Endothelial cell of umbilical vein (primary cell): ENCODE data around the gene MAP2K5. TPM values are rescaled to one million over a fixed set of nuclear protein-coding genes. Genes with fewer than 3 reads are reported as not detected.

Experiments
- BruUV-seq: library from RNA; stranded (reverse); fragments of 400-500 nt; replicated peaks from 2 replicates; lab custom pipeline; 2021; lab: Mats Ljungman, UMichigan
- CTCF ChIA-PET: fragments of 300-600, 350-600 bp; sonication (Branson Sonifier 250); formaldehyde crosslinking; loops from one replicate; lab custom pipeline; 2021; ENCODE audit warnings: antibody characterized with exemption, inconsistent platforms; lab: Charles Lee
- POLR2A ChIA-PET: fragments of 300-600, 350-600 bp; sonication (Branson Sonifier 250); formaldehyde crosslinking; loops from one replicate; lab custom pipeline; 2021; ENCODE audit warnings: antibody characterized with exemption, inconsistent platforms; lab: Charles Lee
- DNase-seq: peaks from one replicate; pipeline ENCODE4 v3.0.0-alpha.2; 2011; ENCODE audit warnings: low read depth, low spot score
- FAIRE-seq: peaks from 2 replicates; lab custom pipeline; 2011; peaks lifted over from hg19 to GRCh38; lab: Jason Lieb, UNC
- H2AFZ ChIP-seq: 2 replicates; pipeline ENCODE4 v1.6.0; 2012; ENCODE audit warnings: low read depth, low read length, control low read depth, inconsistent platforms
- H3K27ac ChIP-seq: 2 replicates; pipeline ENCODE4 v1.5.1; 2011; ENCODE audit warnings: low read depth, mild to moderate bottlenecking, control low read depth, low read length, moderate library complexity; ENCODE audit not compliant: insufficient read depth
- H3K27me3 ChIP-seq, 2 experiments: 2 replicates each; pipeline versions ENCODE4 v1.6.0 to v1.6.1; 2011; ENCODE audit warnings: low read length in 2 of 2, mixed read lengths in 1 of 2; ENCODE audit not compliant: control insufficient read depth in 2 of 2, insufficient read depth in 2 of 2
- H3K36me3 ChIP-seq, 2 experiments: 2 replicates in 1 of 2; 3 replicates in 1 of 2; pipeline ENCODE4 v1.5.1; 2011; ENCODE audit warnings: low read length in 2 of 2, mild to moderate bottlenecking in 1 of 2, moderate library complexity in 1 of 2; ENCODE audit not compliant: control insufficient read depth in 2 of 2, insufficient read depth in 2 of 2; ENCODE audit errors: extremely low read depth in 1 of 2
- H3K4me1 ChIP-seq: 3 replicates; pipeline ENCODE4 v1.5.1; 2011; ENCODE audit warnings: mild to moderate bottlenecking, low read length; ENCODE audit not compliant: control insufficient read depth, insufficient read depth; ENCODE audit errors: extremely low read depth
- H3K4me2 ChIP-seq: 2 replicates; pipeline ENCODE4 v1.6.1; 2011; ENCODE audit warnings: low read length, control low read depth, mixed read lengths; ENCODE audit not compliant: insufficient read depth
- H3K4me3 ChIP-seq, 3 experiments: fragments of 200-600 bp in 1 of 3; sonication (generic), shearing (Covaris generic) in 1 of 3; replicated peaks in 1 of 3; 2 replicates each; pipeline ENCODE4 v1.5.1; 2011 to 2016; ENCODE audit warnings: control low read depth in 3 of 3, low read length in 3 of 3, mild to moderate bottlenecking in 2 of 3, inconsistent platforms in 1 of 3, low read depth in 1 of 3, moderate library complexity in 1 of 3; ENCODE audit not compliant: insufficient read depth in 1 of 3
- H3K79me2 ChIP-seq: 2 replicates; pipeline ENCODE4 v1.6.0; 2012; ENCODE audit warnings: low read length, inconsistent platforms; ENCODE audit not compliant: control insufficient read depth, insufficient read depth
- H3K9ac ChIP-seq: replicated peaks from 2 replicates; pipeline ENCODE3; 2011; ENCODE audit warnings: low read length, control low read depth; ENCODE audit not compliant: insufficient read depth; ENCODE audit errors: extremely low read depth
- H3K9me1 ChIP-seq: replicated peaks from 3 replicates; pipeline ENCODE4 v1.6.0; 2011; ENCODE audit warnings: mild to moderate bottlenecking, low read length; ENCODE audit not compliant: control insufficient read depth, insufficient read depth; ENCODE audit errors: extremely low read depth
- H3K9me3 ChIP-seq: replicated peaks from 2 replicates; pipeline ENCODE4 v1.5.1; 2012; ENCODE audit warnings: low read length, inconsistent platforms; ENCODE audit not compliant: control insufficient read depth, insufficient read depth
- H4K20me1 ChIP-seq: replicated peaks from 2 replicates; pipeline ENCODE3; 2011; ENCODE audit warnings: mild to moderate bottlenecking, low read length; ENCODE audit not compliant: control insufficient read depth, insufficient read depth; ENCODE audit errors: extremely low read depth
- CTCF ChIP-seq, 2 donors: IDR thresholded peaks; 1 replicate in 1 of 2; 2 replicates in 1 of 2; pipeline ENCODE4 v1.5.1; 2011; ENCODE audit warnings: low read length in 2 of 2, mild to moderate bottlenecking in 2 of 2, moderate library complexity in 2 of 2, control low read depth in 1 of 2, inconsistent platforms in 1 of 2, low read depth in 1 of 2; ENCODE audit not compliant: insufficient read depth in 1 of 2; ENCODE audit errors: extremely low read depth in 1 of 2
- EZH2 ChIP-seq: IDR thresholded peaks from 2 replicates; pipeline ENCODE4 v1.6.1; 2012; ENCODE audit warnings: borderline replicate concordance, low read depth, mild to moderate bottlenecking, moderate library complexity, low read length, inconsistent platforms; ENCODE audit not compliant: severe bottlenecking
- FOS ChIP-seq: IDR thresholded peaks from 2 replicates; pipeline ENCODE4 v1.6.1; 2011; ENCODE audit warnings: mild to moderate bottlenecking, low read length, moderate library complexity, borderline replicate concordance; ENCODE audit not compliant: insufficient read depth
- GATA2 ChIP-seq: IDR thresholded peaks from 2 replicates; pipeline ENCODE4 v1.7.0; 2011; ENCODE audit warnings: low read depth, mild to moderate bottlenecking, moderate library complexity, mixed read lengths, low read length; ENCODE audit not compliant: insufficient read length, insufficient read depth
- JUN ChIP-seq: IDR thresholded peaks from 2 replicates; pipeline ENCODE4 v1.6.1; 2011; ENCODE audit warnings: borderline replicate concordance, low read depth; ENCODE audit not compliant: insufficient read length, insufficient read depth
- MYC ChIP-seq: IDR thresholded peaks from one replicate; pipeline ENCODE4 v1.6.1; 2011; ENCODE audit warnings: mild to moderate bottlenecking, low read depth, low read length
- POLR2A ChIP-seq: IDR thresholded peaks from 2 replicates; pipeline ENCODE4 v1.6.1; 2012; ENCODE audit warnings: low read depth, mild to moderate bottlenecking, control low read depth, low read length
- POLR2AphosphoS5 ChIP-seq: IDR thresholded peaks from 2 replicates; pipeline ENCODE4 v1.6.1; 2012; ENCODE audit warnings: low read depth, mild to moderate bottlenecking, control low read depth, low read length, moderate library complexity; ENCODE audit not compliant: insufficient read depth
- dilution Hi-C: fragments of 300-500 bp; cut with MboI; formaldehyde crosslinking; loops from one replicate; pipeline ENCODE4 v1.15.0; 2019; ENCODE audit warnings: low sequenced_read_pairs; ENCODE audit not compliant: extremely low pct_ligation_motif_present
- intact Hi-C: fragments of 100-400 bp; cut with micrococcal nuclease; formaldehyde crosslinking; loops from one replicate; pipeline ENCODE4 v1.10.0; 2022
- polyA plus RNA-seq, 4 experiments: library from polyadenylated mRNA; depleted of rRNA in 3 of 4; stranded (reverse) in 3 of 4; unstranded in 1 of 4; fragments of >200 nt; gene quantifications; 2 replicates each; pipeline versions ENCODE4 v1.2.1 to v1.2.3, GENCODE V29; 2011 to 2012; ENCODE audit warnings: missing spikeins in 1 of 4
- total RNA-seq: library from RNA; stranded (reverse); gene quantifications from 2 replicates; pipeline ENCODE4 v1.2.3, GENCODE V29; 2021
- TF ChIP-seq, protein P1 (sequence below): IDR thresholded peaks from 2 replicates; pipeline ENCODE4 v1.6.1; 2011; ENCODE audit not compliant: insufficient read depth, insufficient read length

MAP2K5 gene
- total and polyA plus RNA-seq, 2 donors (not counting 3 experiments of a cell fraction or from before 2014, with no cell fraction given): 4.9 to 24.7 TPM

GRCh38 chr15:67601073-67601472, 58.6 kb downstream of the MAP2K5 start:
- Histone ChIP-seq H4K20me1 (no peaks in the 10 kb centered on the region), H3K27me3 (no peaks in the 10 kb centered on the region), H2AFZ (no peak overlapping the region), H3K4me3 (no peak overlapping the region), H3K9me1 (no peaks in the 10 kb centered on the region), H3K9me3 (no peaks in the 10 kb centered on the region), H3K4me1 (no peaks in the 10 kb centered on the region), H3K79me2 (no peaks in the 10 kb centered on the region), H3K36me3 (no peaks in the 10 kb centered on the region), H3K27ac (no peak overlapping the region), H3K4me2 (no peak overlapping the region), H3K9ac (no peak overlapping the region)
- dilution Hi-C loops (no loop called here), intact Hi-C loops (no loop called here)
- TF ChIP-seq EZH2 (no peak), JUN (no peak), POLR2A (no peak), MYC (no peak), CTCF (IDR thresholded peaks at IDR 0.05; ENCODE audit: extremely low read depth in 1 of 2, insufficient read depth in 1 of 2, low read depth in 1 of 2, low read length in 2 of 2) (no peak), GATA2 (no peak), FOS (no peak), POLR2AphosphoS5 (no peak)
- TF ChIP-seq, protein P1, sequence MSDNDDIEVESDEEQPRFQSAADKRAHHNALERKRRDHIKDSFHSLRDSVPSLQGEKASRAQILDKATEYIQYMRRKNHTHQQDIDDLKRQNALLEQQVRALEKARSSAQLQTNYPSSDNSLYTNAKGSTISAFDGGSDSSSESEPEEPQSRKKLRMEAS: no peak
- POLR2A ChIA-PET: no interaction called here
- CTCF ChIA-PET: no interaction called here
- BruUV-seq: no TSS peak
- no peak for DNase-seq
- no peak for FAIRE-seq
